ENCODE results near the gene IFNAR1. TPM values are rescaled to one million over a fixed set of nuclear protein-coding genes. Genes with fewer than 3 reads are reported as not detected.
A peak's percentile ranks its signal among the peaks of the same experiment; 100 is the strongest.

The IFNAR1 gene
- total RNA-seq, 1 donor from 2014 or later = 34.8 TPM

GRCh38 chr21:33327792-33328433 is 3.1 kb downstream of the IFNAR1 start:
- Mint-ChIP-seq H3K27me3 (ENCODE audit: unreplicated experiment) (peaks cover 2% of the 10 kb centered on the region), H3K9me3 (ENCODE audit: unreplicated experiment) (no peaks in the 10 kb centered on the region), H3K4me3 (ENCODE audit: unreplicated experiment) (no peak overlapping the region), H3K36me3 (ENCODE audit: low read depth, unreplicated experiment) (peaks cover 29% of the 10 kb centered on the region), H3K27ac (ENCODE audit: unreplicated experiment) (no peak overlapping the region), H3K4me1 (ENCODE audit: unreplicated experiment) (peaks cover 24% of the 10 kb centered on the region)
- TF ChIP-seq CTCF (IDR thresholded peaks at IDR 0.05; ENCODE audit: unreplicated experiment) = no peak
- no peak for DNase-seq (ENCODE audit: low spot score)

GRCh38 chr21:33330726-33331125 is 6.0 kb downstream of the IFNAR1 start:
- Mint-ChIP-seq H3K27me3 (ENCODE audit: unreplicated experiment) (peaks cover 2% of the 10 kb centered on the region), H3K27ac (ENCODE audit: unreplicated experiment) (no peak overlapping the region), H3K36me3 (ENCODE audit: low read depth, unreplicated experiment) (peaks cover 34% of the 10 kb centered on the region), H3K4me1 (ENCODE audit: unreplicated experiment) (peaks cover 24% of the 10 kb centered on the region), H3K9me3 (ENCODE audit: unreplicated experiment) (no peaks in the 10 kb centered on the region), H3K4me3 (ENCODE audit: unreplicated experiment) (no peak overlapping the region)
- TF ChIP-seq CTCF (IDR thresholded peaks at IDR 0.05; ENCODE audit: unreplicated experiment) = no peak
- DNase-seq (ENCODE audit: low spot score) = no peak

GRCh38 chr21:33332143-33332542 is 7.4 kb downstream of the IFNAR1 start:
- Mint-ChIP-seq H3K9me3 (ENCODE audit: unreplicated experiment) (no peaks in the 10 kb centered on the region), H3K4me1 (ENCODE audit: unreplicated experiment) (peaks cover 18% of the 10 kb centered on the region), H3K4me3 (ENCODE audit: unreplicated experiment) (peak overlapping the region; percentile 68), H3K27me3 (ENCODE audit: unreplicated experiment) (peaks cover 2% of the 10 kb centered on the region), H3K36me3 (ENCODE audit: low read depth, unreplicated experiment) (peaks cover 34% of the 10 kb centered on the region), H3K27ac (ENCODE audit: unreplicated experiment) (no peak overlapping the region)
- TF ChIP-seq CTCF (IDR thresholded peaks at IDR 0.05; ENCODE audit: unreplicated experiment) = no peak
- DNase-seq (ENCODE audit: low spot score) = no peak

- Mint-ChIP-seq H3K4me3 (ENCODE audit: unreplicated experiment) (no peak overlapping the region), H3K4me1 (ENCODE audit: unreplicated experiment) (peaks cover 11% of the 10 kb centered on the region), H3K36me3 (ENCODE audit: low read depth, unreplicated experiment) (peaks cover 34% of the 10 kb centered on the region), H3K9me3 (ENCODE audit: unreplicated experiment) (no peaks in the 10 kb centered on the region), H3K27ac (ENCODE audit: unreplicated experiment) (no peak overlapping the region), H3K27me3 (ENCODE audit: unreplicated experiment) (no peaks in the 10 kb centered on the region)
- no peak for DNase-seq (ENCODE audit: low spot score)
- no peak for TF ChIP-seq CTCF (IDR thresholded peaks at IDR 0.05; ENCODE audit: unreplicated experiment)
Measured at GRCh38 chr21:33334191-33334590, 9.4 kb downstream of the IFNAR1 start.

- no peak for TF ChIP-seq CTCF (IDR thresholded peaks at IDR 0.05; ENCODE audit: unreplicated experiment)
- Mint-ChIP-seq H3K27ac (ENCODE audit: unreplicated experiment) (no peak overlapping the region), H3K36me3 (ENCODE audit: low read depth, unreplicated experiment) (peaks cover 34% of the 10 kb centered on the region), H3K9me3 (ENCODE audit: unreplicated experiment) (no peaks in the 10 kb centered on the region), H3K4me1 (ENCODE audit: unreplicated experiment) (peaks cover 8% of the 10 kb centered on the region), H3K27me3 (ENCODE audit: unreplicated experiment) (no peaks in the 10 kb centered on the region), H3K4me3 (ENCODE audit: unreplicated experiment) (no peak overlapping the region)
- no peak for DNase-seq (ENCODE audit: low spot score)
Measured at GRCh38 chr21:33334824-33335223, 10.1 kb downstream of the IFNAR1 start.
